Esophagus (tissue), 2 donors: Measurements from ENCODE around the gene DCST1. TPM values are rescaled to one million over a fixed set of nuclear protein-coding genes. Genes with fewer than 3 reads are reported as not detected.

Experiments used
- H3K27ac ChIP-seq, 2 donors: one replicate each; pipeline ENCODE4 v1.5.1; 2013; ENCODE audit warnings: low read depth in 2 of 2, mild to moderate bottlenecking in 2 of 2, inconsistent platforms in 1 of 2, low read length in 1 of 2, moderate library complexity in 1 of 2
- H3K27me3 ChIP-seq, 2 donors: one replicate each; pipeline ENCODE4 v1.6.1; 2013; ENCODE audit warnings: low read length in 2 of 2, control low read depth in 1 of 2, mild to moderate bottlenecking in 1 of 2; ENCODE audit not compliant: insufficient read depth in 2 of 2, control insufficient read depth in 1 of 2
- H3K36me3 ChIP-seq, 2 donors: one replicate each; pipeline ENCODE4 v1.6.1; 2013; ENCODE audit warnings: low read length in 1 of 2; ENCODE audit not compliant: control insufficient read depth in 2 of 2, insufficient read depth in 2 of 2
- H3K4me1 ChIP-seq, 2 donors: one replicate each; pipeline ENCODE4 v1.6.1; 2013; ENCODE audit warnings: low read length in 1 of 2; ENCODE audit not compliant: control insufficient read depth in 2 of 2, insufficient read depth in 2 of 2
- H3K4me3 ChIP-seq, 2 donors: one replicate each; pipeline ENCODE4 v1.5.1; 2013; ENCODE audit warnings: low read length in 2 of 2, mild to moderate bottlenecking in 2 of 2, low read depth in 1 of 2, moderate library complexity in 1 of 2
- H3K9me3 ChIP-seq, 2 donors: one replicate each; pipeline ENCODE4 v1.6.1; 2013; ENCODE audit warnings: mild to moderate bottlenecking in 2 of 2, low read depth in 1 of 2, low read length in 1 of 2, moderate library complexity in 1 of 2; ENCODE audit not compliant: control insufficient read depth in 2 of 2, insufficient read depth in 1 of 2
- WGBS, 2 donors: extraction: QIAGEN DNeasy Blood & Tissue Kit; methylation state at CpG; one replicate each; pipeline ENCODE4 v1.1.7; 2013; 5-methylcytosine and 5-hydroxymethylcytosine counted together
- polyA plus RNA-seq, 2 donors: library from polyadenylated mRNA; stranded (reverse); fragments of 200-250 nt; gene quantifications; one replicate each; pipeline ENCODE4 v1.2.3, GENCODE V29; 2013
- donor health status: healthy with polysubstance abuse.
- donor health status: Bipolar disorder and iron deficiency.

The DCST1 gene
- polyA plus RNA-seq, 2 donors: 0.14 to 0.29 TPM

DNA sequence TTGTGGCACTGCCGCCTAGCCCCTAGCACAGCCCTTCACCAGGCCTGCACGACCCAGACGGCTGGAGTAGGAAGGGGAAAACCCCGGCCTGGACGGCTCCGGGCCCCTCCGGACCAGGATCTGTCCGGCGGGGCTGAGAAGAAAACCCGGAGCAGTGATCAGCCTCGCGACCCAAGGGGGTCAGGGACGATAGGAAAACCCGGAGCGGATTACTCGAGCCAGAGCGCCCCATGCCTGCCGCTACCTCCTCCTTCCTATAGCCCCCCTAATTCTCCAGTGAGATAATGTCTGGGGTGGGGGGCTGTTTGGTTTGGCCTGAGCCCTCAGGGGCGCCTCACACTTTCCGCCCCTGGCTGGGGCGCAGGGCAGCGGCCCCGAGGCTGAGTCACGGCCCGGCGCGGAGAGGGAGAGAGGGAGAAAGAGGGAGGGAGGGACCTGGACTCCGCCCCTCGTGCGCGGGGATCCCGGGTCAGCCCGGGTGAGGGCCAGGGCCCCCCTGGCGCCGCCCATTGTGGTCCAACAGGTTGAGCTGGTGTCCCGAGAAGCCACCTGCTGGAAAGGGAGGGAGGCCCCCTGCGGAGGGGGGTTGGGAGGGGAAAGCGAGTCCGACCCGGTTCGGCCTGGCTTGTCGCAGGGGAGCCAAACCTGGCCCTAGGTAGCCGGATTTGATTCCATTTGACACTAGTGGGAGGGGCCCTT, 32.7 kb upstream of the DCST1 start:
- Histone ChIP-seq H3K27me3 (no peaks in the 10 kb centered on the region), H3K27ac (peak overlapping the region; percentile 97 to 98)

GRCh38 chr1:155001425-155001674, 32.3 kb upstream of the DCST1 start:
- Histone ChIP-seq H3K4me3 (peak overlapping the region; percentile 61 to 95), H3K9me3 (no peaks in the 10 kb centered on the region), H3K27me3 (no peaks in the 10 kb centered on the region), H3K4me1 (peaks cover 8 to 19% of the 10 kb centered on the region in 2 donors), H3K36me3 (no peaks in the 10 kb centered on the region), H3K27ac (peak overlapping the region; percentile 97 to 98)
- 0 to 1% methylated on average over 11 of the region's 11 CpGs for WGBS, 2 donors

More for the DNA sequence above, 32.7 kb upstream of the DCST1 start:
- Histone ChIP-seq H3K36me3 (no peaks in the 10 kb centered on the region), H3K4me1 (peaks cover 8 to 14% of the 10 kb centered on the region in 2 donors), H3K9me3 (no peaks in the 10 kb centered on the region), H3K4me3 (peak overlapping the region; percentile 61 to 95)
- WGBS, 2 donors: 0 to 1% methylated on average over 42 to 43 of the region's 43 CpGs

- H3K4me1 ChIP-seq: peaks cover 8 to 21% of the 10 kb centered on the region in 2 donors
- H3K27ac ChIP-seq: peak overlapping the region; percentile 97 to 98
- H3K36me3 ChIP-seq: no peaks in the 10 kb centered on the region
- H3K27me3 ChIP-seq: no peaks in the 10 kb centered on the region
- no peaks in the 10 kb centered on the region for H3K9me3 ChIP-seq
- peak overlapping the region; percentile 61 to 95 for H3K4me3 ChIP-seq
- WGBS, 2 donors: 0 to 1% methylated on average over 30 to 38 of the region's 38 CpGs
Observed at GRCh38 chr1:155001675-155002463, 31.8 kb upstream of the DCST1 start.

GRCh38 chr1:155002464-155003226, 31.0 kb upstream of the DCST1 start, which contains the start of gene ZBTB7B:
ZBTB7B (plus strand) TSS chr1:155002802; CDS start chr1:155014661, 11,859 bp downstream.
- Histone ChIP-seq H3K4me1 (peaks cover 11 to 26% of the 10 kb centered on the region in 2 donors), H3K36me3 (no peaks in the 10 kb centered on the region), H3K27me3 (no peaks in the 10 kb centered on the region), H3K4me3 (peak within 1 kb of the TSS; percentile 79 to 95), H3K27ac (peak within 1 kb of the TSS; percentile 98), H3K9me3 (no peaks in the 10 kb centered on the region)
- WGBS, 2 donors: 0 to 1% methylated on average over 20 to 32 of the region's 35 CpGs

- Histone ChIP-seq H3K36me3 (no peaks in the 10 kb centered on the region), H3K4me3 (peak overlapping the region; percentile 79 to 95), H3K27me3 (no peaks in the 10 kb centered on the region), H3K9me3 (no peaks in the 10 kb centered on the region), H3K4me1 (peaks cover 11 to 26% of the 10 kb centered on the region in 2 donors), H3K27ac (peak overlapping the region; percentile 98)
- 0% methylated on average over 33 to 37 of the region's 37 CpGs for WGBS, 2 donors
Observed at GRCh38 chr1:155003227-155003765, 30.3 kb upstream of the DCST1 start.

GRCh38 chr1:155003766-155004351, 29.8 kb upstream of the DCST1 start:
- Histone ChIP-seq H3K27me3 (no peaks in the 10 kb centered on the region), H3K9me3 (no peaks in the 10 kb centered on the region), H3K4me1 (peaks cover 11 to 26% of the 10 kb centered on the region in 2 donors), H3K36me3 (no peaks in the 10 kb centered on the region), H3K4me3 (peak overlapping the region; percentile 79 to 95), H3K27ac (peak overlapping the region; percentile 98)
- WGBS, 2 donors: 1 to 2% methylated on average over 33 to 34 of the region's 34 CpGs

DNA sequence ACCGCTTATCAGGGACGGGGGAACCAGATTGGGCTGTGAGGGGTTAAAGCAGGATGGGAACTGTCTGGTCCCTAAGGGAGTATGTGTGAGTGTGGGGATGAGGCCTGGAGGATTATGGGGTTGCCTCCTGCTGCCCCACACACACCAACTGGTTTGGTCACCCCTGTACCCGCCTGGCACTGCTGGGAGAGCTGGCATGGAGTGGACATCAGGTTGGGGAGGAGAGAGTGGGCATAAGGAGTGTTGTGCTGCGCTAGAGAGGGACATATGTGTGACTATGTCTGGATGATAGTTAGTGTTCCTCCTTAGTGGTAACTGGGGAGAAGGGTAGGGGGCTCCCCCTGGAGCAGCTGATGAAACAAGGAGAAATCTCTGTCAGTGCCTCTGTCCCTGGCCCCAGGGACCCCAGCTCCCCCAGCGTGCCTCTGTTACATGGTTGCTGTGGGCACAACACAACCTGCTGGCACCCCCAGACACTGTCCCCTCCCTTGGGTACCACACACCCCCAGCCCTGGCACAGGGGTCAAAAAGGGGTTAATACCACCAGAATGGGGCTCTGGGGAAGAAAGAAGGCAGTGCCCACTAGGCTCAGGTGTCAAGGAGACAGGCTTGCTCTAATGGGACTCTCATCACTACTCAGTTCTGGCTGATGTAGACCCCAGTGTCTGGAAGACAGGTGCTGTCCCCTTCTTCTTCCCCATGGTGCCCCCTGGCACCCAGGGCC, 29.1 kb upstream of the DCST1 start:
- Histone ChIP-seq H3K36me3 (no peaks in the 10 kb centered on the region), H3K9me3 (no peaks in the 10 kb centered on the region), H3K27me3 (no peaks in the 10 kb centered on the region), H3K27ac (peak overlapping the region; percentile 98), H3K4me1 (peaks cover 5 to 26% of the 10 kb centered on the region in 2 donors), H3K4me3 (peak overlapping the region; percentile 79 to 95)
- WGBS, 2 donors: 26% methylated on average over 5 of the region's 5 CpGs

DNA sequence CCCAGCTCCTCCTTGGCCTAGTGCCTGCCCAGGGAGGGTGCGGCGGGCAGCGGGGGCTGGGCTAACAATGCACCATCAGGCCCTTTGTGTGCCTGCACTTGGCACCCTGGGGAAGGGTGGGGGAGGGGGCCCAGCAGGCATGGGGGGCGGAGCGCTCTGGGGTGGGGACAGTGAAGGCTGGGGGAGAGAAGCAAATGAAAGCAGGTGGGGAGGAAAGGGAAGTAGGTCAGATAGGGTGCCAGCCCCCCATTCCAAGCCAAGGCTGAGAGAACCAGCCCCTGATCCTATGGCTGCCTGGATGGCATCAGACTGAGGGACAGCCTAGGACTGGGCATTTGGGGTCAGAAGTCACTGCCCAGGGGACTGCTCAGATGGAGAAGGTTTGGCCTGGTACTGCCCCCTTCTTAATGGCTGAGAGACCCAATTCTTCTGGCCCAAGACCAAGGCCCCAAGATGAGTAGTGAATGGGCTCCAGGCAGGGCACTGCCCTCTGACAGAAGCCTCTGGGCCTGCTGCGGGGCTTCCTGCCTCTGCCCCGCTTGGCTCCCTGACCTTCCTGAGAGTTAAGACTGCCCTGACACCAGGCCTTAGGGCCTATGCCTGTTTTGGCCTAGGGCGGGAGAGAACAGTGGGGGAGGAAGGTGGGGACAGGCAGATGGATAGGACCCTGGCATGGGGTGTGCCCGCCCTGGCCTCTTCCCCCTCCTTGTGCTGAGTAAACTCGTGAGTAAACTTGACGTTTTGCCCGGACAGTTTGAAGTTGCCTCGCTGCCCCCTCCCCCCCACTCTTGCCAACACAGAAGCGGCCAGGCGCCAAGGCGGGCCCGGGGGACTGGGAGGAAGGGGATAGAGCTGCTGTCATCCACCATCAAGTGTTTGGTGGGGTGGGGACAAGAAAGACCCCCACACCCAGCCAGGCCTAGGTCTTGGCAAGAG, 28.3 kb upstream of the DCST1 start:
- H3K4me1 ChIP-seq: peaks cover 3 to 26% of the 10 kb centered on the region in 2 donors
- peak overlapping the region; percentile 79 to 95 for H3K4me3 ChIP-seq

More for the DNA sequence above, 28.3 kb upstream of the DCST1 start:
- 25 to 30% methylated on average over 16 to 17 of the region's 17 CpGs for WGBS, 2 donors
- Histone ChIP-seq H3K9me3 (no peaks in the 10 kb centered on the region), H3K36me3 (no peaks in the 10 kb centered on the region), H3K27me3 (no peaks in the 10 kb centered on the region), H3K27ac (peak overlapping the region; percentile 98)
